Measurements from ENCODE around the gene TUBGCP6. TPM values are rescaled to one million over a fixed set of nuclear protein-coding genes. Genes with fewer than 3 reads are reported as not detected.

The TUBGCP6 gene
- total and polyA plus RNA-seq, 2 experiments from 2014 or later, result 18.6 to 47.1 TPM

GRCh38 chr22:50222508-50222907 lies 22.3 kb downstream of the TUBGCP6 start (continued):
- no peak for TF ChIP-seq REST (IDR thresholded peaks at IDR 0.05; ENCODE audit: unreplicated experiment)
- no peak for TF ChIP-seq JUNB (IDR thresholded peaks at IDR 0.05; ENCODE audit: unreplicated experiment)
- TF ChIP-seq ZNF331 (CRISPR knock-in tag; IDR thresholded peaks at IDR 0.05; ENCODE audit: low read depth), result no peak
- no peak for TF ChIP-seq NANOG (IDR thresholded peaks at IDR 0.05; ENCODE audit: borderline replicate concordance)
- TF ChIP-seq POLR2AphosphoS5 (IDR thresholded peaks at IDR 0.05; ENCODE audit: low read depth), result no peak
- TF ChIP-seq CREB1 (CRISPR knock-in tag; IDR thresholded peaks at IDR 0.05; ENCODE audit: low read depth), result no peak
- no peak for TF ChIP-seq ZNF462 (CRISPR knock-in tag; IDR thresholded peaks at IDR 0.05)
